Measurements from ENCODE around the gene PIK3R1. TPM values are rescaled to one million over a fixed set of nuclear protein-coding genes. Genes with fewer than 3 reads are reported as not detected.

The PIK3R1 gene
- total and polyA plus RNA-seq, 2 of the 4 experiments (the other 2 are of a cell fraction), result 2.4 to 9.3 TPM

GRCh38 chr5:68341006-68341405 lies 125.5 kb downstream of the PIK3R1 start:
- in situ Hi-C loops (cut with MboI; ENCODE audit: low sequenced_read_pairs) (no loop called here), intact Hi-C loops (cut with micrococcal nuclease) (no loop called here), dilution Hi-C loops (cut with HindIII; ENCODE audit: low sequenced_read_pairs, unreplicated experiment) (no loop called here)
- Histone ChIP-seq H2BK15ac (ENCODE audit: low read depth, low read length) (no peak overlapping the region), H3K4ac (ENCODE audit: low read depth, low read length) (no peak overlapping the region), H2BK120ac (ENCODE audit: low read depth, low read length) (no peak overlapping the region), H3K4me1 (ENCODE audit: control insufficient read depth, insufficient read depth, low read length) (peaks cover 1% of the 10 kb centered on the region; the same call in 1 of the 2 replicates), H2BK20ac (ENCODE audit: low read depth, low read length) (no peak overlapping the region), H3K56ac (ENCODE audit: extremely low read depth, insufficient read depth, low read length) (no peak overlapping the region), H3K9me1 (ENCODE audit: insufficient read depth, low read length) (0 out of 2 replicates have a peak, but pooled peaks cover 3% of the 10 kb centered on the region), H3K36me3 (ENCODE audit: control insufficient read depth, insufficient read depth, low read length) (no peaks in the 10 kb centered on the region), H2AK5ac (ENCODE audit: low read depth, low read length) (no peak overlapping the region), H3K9ac (ENCODE audit: low read depth, low read length) (no peak overlapping the region), H3K27ac (ENCODE audit: insufficient read depth, low read length) (no peak overlapping the region), H3K4me3 (ENCODE audit: insufficient read depth, low read depth, low read length) (no peak overlapping the region), H4K91ac (ENCODE audit: insufficient read depth, low read depth, low read length) (no peak overlapping the region), H4K20me1 (ENCODE audit: insufficient read depth, low read length) (no peaks in the 10 kb centered on the region), H2AK9ac (replicated peaks; ENCODE audit: low read depth, low read length, poor library complexity) (no peak overlapping the region), H4K5ac (ENCODE audit: low read depth, low read length) (no peak overlapping the region), H3K9me3 (ENCODE audit: control insufficient read depth, insufficient read depth, low read length) (no peaks in the 10 kb centered on the region), H2BK5ac (ENCODE audit: low read depth, low read length, poor library complexity, severe bottlenecking) (no peak overlapping the region), H3K27me3 (ENCODE audit: control insufficient read depth, insufficient read depth, low read length) (no peaks in the 10 kb centered on the region; the same call in 1 of the 2 replicates), H4K8ac (ENCODE audit: low read depth in 2 of 2, low read length in 2 of 2) (no peak overlapping the region), H2AFZ (replicated peaks; ENCODE audit: low read length, poor library complexity) (no peak overlapping the region), H3K14ac (replicated peaks; ENCODE audit: low read depth, low read length) (no peak overlapping the region), H3K18ac (ENCODE audit: low read depth, low read length) (no peak overlapping the region), H3K4me2 (ENCODE audit: low read depth, low read length) (no peak overlapping the region), H3K23ac (ENCODE audit: low read depth, low read length) (no peak overlapping the region), H3K79me1 (ENCODE audit: low read depth in 1 of 2, low read length in 2 of 2) (no peaks in the 10 kb centered on the region)
- TF ChIP-seq CTCF (conservative IDR thresholded peaks at IDR 0.05; ENCODE audit: low read depth, low read length), result no peak
- TF ChIP-seq ELK1 (IDR thresholded peaks at IDR 0.05; ENCODE audit: borderline replicate concordance, low read depth, low read length), result no peak
- no peak for TF ChIP-seq POLR2A (IDR thresholded peaks at IDR 0.05; ENCODE audit: low read depth, low read length)
- no peak for TF ChIP-seq BHLHE40 (IDR thresholded peaks at IDR 0.05; ENCODE audit: low read depth, low read length)
- TF ChIP-seq RCOR1 (IDR thresholded peaks at IDR 0.05; ENCODE audit: insufficient replicate concordance, low read length), result no peak
- no peak for TF ChIP-seq USF2 (IDR thresholded peaks at IDR 0.05; ENCODE audit: low read depth, low read length)
- no peak for TF ChIP-seq NFE2L2 (IDR thresholded peaks at IDR 0.05; ENCODE audit: low read depth, low read length)
- TF ChIP-seq CHD1 (IDR thresholded peaks at IDR 0.05; ENCODE audit: low read depth, low read length), result no peak
- TF ChIP-seq MXI1 (IDR thresholded peaks at IDR 0.05; ENCODE audit: borderline replicate concordance, low read depth, low read length), result no peak
- TF ChIP-seq MAFK (IDR thresholded peaks at IDR 0.05; ENCODE audit: low read depth, low read length), result no peak
- TF ChIP-seq MAZ (IDR thresholded peaks at IDR 0.05; ENCODE audit: borderline replicate concordance, low read depth, low read length), result no peak
- TF ChIP-seq SMC3 (IDR thresholded peaks at IDR 0.05; ENCODE audit: low read depth, low read length), result no peak
- no peak for TF ChIP-seq RAD21 (IDR thresholded peaks at IDR 0.05; ENCODE audit: low read length)
- TF ChIP-seq RFX5 (IDR thresholded peaks at IDR 0.05; ENCODE audit: low read depth, low read length), result no peak
- TF ChIP-seq CEBPB (IDR thresholded peaks at IDR 0.05; ENCODE audit: low read depth, low read length), result no peak
- DNase-seq (no peak), ATAC-seq (ENCODE audit: low read depth) (no peak)
- no TSS peak for BruUV-seq (replicated peaks)
- ChIA-PET CTCF (no interaction called here), POLR2A (ENCODE audit: unreplicated experiment) (no interaction called here)
- WGBS, 2 experiments (ENCODE audit: extremely low coverage in 2 of 2, insufficient read length in 1 of 2), result no CpG with 5 or more reads among the region's 3 CpGs
